ENCODE results near the gene CYP26C1. TPM values are rescaled to one million over a fixed set of nuclear protein-coding genes. Genes with fewer than 3 reads are reported as not detected.

The CYP26C1 gene
- total RNA-seq, 1 experiment from 2014 or later, result 0.09 TPM

DNA sequence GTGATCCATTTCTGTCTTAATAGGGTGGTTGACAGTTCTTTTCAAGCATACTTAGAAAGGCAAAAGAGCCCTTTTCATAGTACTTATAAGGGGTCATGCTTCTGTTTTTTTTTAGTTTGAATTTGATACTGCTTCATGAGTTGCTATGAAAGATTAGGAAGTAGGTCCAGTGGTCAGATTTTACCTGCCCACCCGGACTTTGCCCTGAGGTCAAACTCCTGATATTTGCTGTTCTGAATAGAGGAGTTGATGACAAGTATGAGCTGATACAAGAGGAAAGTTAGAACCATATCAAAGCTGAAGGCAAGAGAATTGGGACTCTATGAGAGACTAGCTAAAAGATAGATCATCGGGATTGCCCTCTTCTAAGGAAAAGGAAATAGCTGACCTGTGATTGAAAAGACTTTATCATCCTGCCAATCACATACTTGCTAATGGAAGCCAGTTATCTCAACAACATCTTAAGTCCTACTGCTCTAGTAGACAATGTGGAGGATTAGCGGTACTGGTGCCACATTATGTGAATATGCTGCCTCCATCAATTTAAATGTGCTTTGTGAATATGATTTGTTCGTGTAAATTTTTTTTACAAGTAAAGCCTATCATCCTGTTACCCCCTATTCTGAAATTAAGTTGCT lies 37.5 kb upstream of the CYP26C1 start:
- Mint-ChIP-seq H3K36me3 (ENCODE audit: insufficient read depth, unreplicated experiment) (no peaks in the 10 kb centered on the region), H3K4me1 (ENCODE audit: low read depth, unreplicated experiment) (peaks cover 6% of the 10 kb centered on the region), H3K27me3 (ENCODE audit: insufficient read depth, unreplicated experiment) (no peaks in the 10 kb centered on the region), H3K9me3 (ENCODE audit: unreplicated experiment) (no peaks in the 10 kb centered on the region), H3K27ac (ENCODE audit: unreplicated experiment) (no peak overlapping the region), H3K4me3 (ENCODE audit: unreplicated experiment) (no peak overlapping the region)
- BruUV-seq (replicated peaks), result no TSS peak
- no peak overlapping the region for H3K4me3 ChIP-seq (ENCODE audit: low read depth, low read length)
- peaks cover 7% of the 10 kb centered on the region for H3K9me3 ChIP-seq
- POLR2A ChIA-PET, result no interaction called here
- no peak for DNase-seq
- H3K36me3 ChIP-seq (ENCODE audit: control insufficient read depth, insufficient read depth, low read length), result no peaks in the 10 kb centered on the region
- intact Hi-C loops (cut with micrococcal nuclease; ENCODE audit: unreplicated experiment), result no loop called here
- no peaks in the 10 kb centered on the region for H3K27me3 ChIP-seq (replicated peaks; ENCODE audit: control insufficient read depth, insufficient read depth, low read length)
- peaks cover 6% of the 10 kb centered on the region; the same call in 1 of the 2 replicates for H3K4me1 ChIP-seq
- CTCF ChIA-PET, result no interaction called here
- TF ChIP-seq, protein P1, sequence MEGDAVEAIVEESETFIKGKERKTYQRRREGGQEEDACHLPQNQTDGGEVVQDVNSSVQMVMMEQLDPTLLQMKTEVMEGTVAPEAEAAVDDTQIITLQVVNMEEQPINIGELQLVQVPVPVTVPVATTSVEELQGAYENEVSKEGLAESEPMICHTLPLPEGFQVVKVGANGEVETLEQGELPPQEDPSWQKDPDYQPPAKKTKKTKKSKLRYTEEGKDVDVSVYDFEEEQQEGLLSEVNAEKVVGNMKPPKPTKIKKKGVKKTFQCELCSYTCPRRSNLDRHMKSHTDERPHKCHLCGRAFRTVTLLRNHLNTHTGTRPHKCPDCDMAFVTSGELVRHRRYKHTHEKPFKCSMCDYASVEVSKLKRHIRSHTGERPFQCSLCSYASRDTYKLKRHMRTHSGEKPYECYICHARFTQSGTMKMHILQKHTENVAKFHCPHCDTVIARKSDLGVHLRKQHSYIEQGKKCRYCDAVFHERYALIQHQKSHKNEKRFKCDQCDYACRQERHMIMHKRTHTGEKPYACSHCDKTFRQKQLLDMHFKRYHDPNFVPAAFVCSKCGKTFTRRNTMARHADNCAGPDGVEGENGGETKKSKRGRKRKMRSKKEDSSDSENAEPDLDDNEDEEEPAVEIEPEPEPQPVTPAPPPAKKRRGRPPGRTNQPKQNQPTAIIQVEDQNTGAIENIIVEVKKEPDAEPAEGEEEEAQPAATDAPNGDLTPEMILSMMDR (IDR thresholded peaks at IDR 0.05; ENCODE audit: insufficient read depth in 1 of 2, low read depth in 1 of 2, low read length in 1 of 2, severe bottlenecking in 1 of 2, unreplicated experiment in 1 of 2), result no peak

DNA sequence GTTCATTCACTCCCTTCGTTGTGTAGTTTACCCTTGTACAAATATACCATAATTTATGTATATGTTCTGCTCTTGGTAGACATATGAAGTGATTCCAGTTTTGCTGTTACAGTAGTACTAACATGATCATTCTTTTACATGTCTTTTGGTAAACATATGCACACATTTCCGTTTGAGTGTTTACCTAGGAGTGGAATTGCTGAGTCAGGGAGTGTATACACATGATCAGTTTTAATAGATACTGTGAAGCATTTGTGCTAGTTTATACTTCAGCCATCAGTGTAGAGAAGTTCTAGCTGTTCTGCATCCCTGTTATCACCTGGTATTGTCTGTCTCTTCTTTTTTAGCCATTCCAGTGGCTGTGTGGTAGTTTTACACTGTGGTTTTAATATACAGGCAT lies 34.5 kb upstream of the CYP26C1 start:
- no peaks in the 10 kb centered on the region for H3K36me3 ChIP-seq (ENCODE audit: control insufficient read depth, insufficient read depth, low read length)
- H3K4me3 ChIP-seq (ENCODE audit: low read depth, low read length), result no peak overlapping the region
- intact Hi-C loops (cut with micrococcal nuclease; ENCODE audit: unreplicated experiment), result no loop called here
- H3K9me3 ChIP-seq, result peaks cover 5% of the 10 kb centered on the region
- POLR2A ChIA-PET, result no interaction called here
- no peak overlapping the region for H3K27ac Mint-ChIP-seq (ENCODE audit: unreplicated experiment)
- H3K4me1 Mint-ChIP-seq (ENCODE audit: low read depth, unreplicated experiment), result peaks cover 6% of the 10 kb centered on the region
- H3K27me3 Mint-ChIP-seq (ENCODE audit: insufficient read depth, unreplicated experiment), result no peaks in the 10 kb centered on the region
- TF ChIP-seq, protein P1 (IDR thresholded peaks at IDR 0.05; ENCODE audit: insufficient read depth in 1 of 2, low read depth in 1 of 2, low read length in 1 of 2, severe bottlenecking in 1 of 2, unreplicated experiment in 1 of 2), result no peak
- no peak overlapping the region for H3K4me3 Mint-ChIP-seq (ENCODE audit: unreplicated experiment)
- no TSS peak for BruUV-seq (replicated peaks)
- CTCF ChIA-PET, result no interaction called here
- H3K36me3 Mint-ChIP-seq (ENCODE audit: insufficient read depth, unreplicated experiment), result no peaks in the 10 kb centered on the region
- H3K27me3 ChIP-seq (replicated peaks; ENCODE audit: control insufficient read depth, insufficient read depth, low read length), result no peaks in the 10 kb centered on the region
- no peak for DNase-seq
- no peaks in the 10 kb centered on the region for H3K9me3 Mint-ChIP-seq (ENCODE audit: unreplicated experiment)
- H3K4me1 ChIP-seq, result peaks cover 6% of the 10 kb centered on the region; the same call in 1 of the 2 replicates

DNA sequence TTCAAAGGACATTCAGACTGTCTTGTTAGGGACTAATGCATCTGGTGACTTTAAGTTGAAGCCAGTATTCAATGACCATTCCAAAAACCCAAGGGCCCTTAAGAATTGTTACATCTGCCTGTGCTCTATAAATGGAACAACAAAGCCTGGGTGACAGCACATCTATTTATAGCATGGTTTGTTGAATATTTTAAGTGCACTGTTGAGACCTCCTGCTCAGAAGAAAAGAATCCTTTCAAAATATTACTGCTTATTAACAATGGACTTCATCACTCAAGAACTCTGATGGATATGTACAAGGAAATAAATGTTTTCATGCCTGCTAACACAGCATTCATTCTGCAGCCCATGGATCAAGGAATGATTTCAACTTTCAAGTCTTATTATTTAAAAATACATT lies 33.1 kb upstream of the CYP26C1 start:
- Mint-ChIP-seq H3K36me3 (ENCODE audit: insufficient read depth, unreplicated experiment) (no peaks in the 10 kb centered on the region), H3K27ac (ENCODE audit: unreplicated experiment) (no peak overlapping the region), H3K4me1 (ENCODE audit: low read depth, unreplicated experiment) (peaks cover 8% of the 10 kb centered on the region), H3K27me3 (ENCODE audit: insufficient read depth, unreplicated experiment) (no peaks in the 10 kb centered on the region), H3K9me3 (ENCODE audit: unreplicated experiment) (no peaks in the 10 kb centered on the region), H3K4me3 (ENCODE audit: unreplicated experiment) (no peak overlapping the region)
- Histone ChIP-seq H3K36me3 (ENCODE audit: control insufficient read depth, insufficient read depth, low read length) (no peaks in the 10 kb centered on the region), H3K4me1 (peaks cover 12% of the 10 kb centered on the region), H3K27me3 (replicated peaks; ENCODE audit: control insufficient read depth, insufficient read depth, low read length) (no peaks in the 10 kb centered on the region), H3K4me3 (ENCODE audit: low read depth, low read length) (no peak overlapping the region), H3K9me3 (peaks cover 5% of the 10 kb centered on the region)
- TF ChIP-seq, protein P1 (IDR thresholded peaks at IDR 0.05; ENCODE audit: insufficient read depth in 1 of 2, low read depth in 1 of 2, low read length in 1 of 2, severe bottlenecking in 1 of 2, unreplicated experiment in 1 of 2), result no peak
- ChIA-PET POLR2A (no interaction called here), CTCF (no interaction called here)
- intact Hi-C loops (cut with micrococcal nuclease; ENCODE audit: unreplicated experiment), result no loop called here
- no peak for DNase-seq
- no TSS peak for BruUV-seq (replicated peaks)

Data from Caco-2 (cell line).